Measurements from ENCODE around the gene F3. TPM values are rescaled to one million over a fixed set of nuclear protein-coding genes. Genes with fewer than 3 reads are reported as not detected.

The F3 gene
- total RNA-seq, 1 experiment from 2014 or later: 30.2 TPM

DNA sequence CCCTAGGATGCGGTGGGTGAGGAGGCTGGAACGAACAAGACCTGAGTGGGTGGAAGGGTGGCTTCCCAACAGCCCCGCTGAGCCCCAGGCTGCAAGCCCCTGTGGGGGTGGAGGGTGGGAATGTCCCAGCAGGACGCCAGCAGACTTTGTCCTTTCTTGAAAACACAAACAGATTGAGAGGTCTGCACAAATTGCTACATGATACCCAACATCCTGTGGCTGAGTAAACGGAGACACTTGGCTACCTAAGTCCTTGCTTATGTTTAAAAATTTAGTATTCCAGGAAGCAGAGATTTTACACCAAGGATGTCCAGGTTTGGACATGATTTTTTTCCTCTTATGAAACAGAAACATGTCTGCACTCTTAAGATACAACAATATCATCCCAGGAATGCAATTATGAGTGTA is 11.8 kb upstream of the F3 start:
- DNase-seq (ENCODE audit: low read depth): peak; percentile 54

DNA sequence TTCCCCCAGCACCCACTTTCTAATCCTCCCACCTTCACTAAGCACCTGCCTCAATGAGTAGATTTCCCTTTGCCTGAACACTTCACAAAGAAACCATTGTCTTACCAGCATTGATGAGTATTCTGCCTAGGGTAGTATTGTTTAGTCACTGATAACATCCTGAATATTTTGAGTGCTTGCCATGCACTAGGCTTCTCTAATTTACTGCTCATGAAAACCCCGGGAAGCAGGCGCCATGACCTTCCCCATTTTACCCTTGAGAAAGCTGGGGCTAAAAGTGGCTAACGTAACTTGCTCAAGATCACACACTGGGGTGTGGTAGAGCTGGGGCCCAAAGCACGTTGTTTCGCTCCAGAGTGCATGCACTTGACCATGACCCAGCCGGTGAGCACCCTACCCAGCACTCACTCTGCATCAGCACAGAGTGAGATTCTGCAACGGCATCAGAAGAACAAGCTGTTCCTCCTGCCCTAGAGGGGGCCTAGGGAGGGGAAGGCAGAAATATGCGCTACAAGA is 10.6 kb upstream of the F3 start:
- DNase-seq (ENCODE audit: low read depth): no peak

DNA sequence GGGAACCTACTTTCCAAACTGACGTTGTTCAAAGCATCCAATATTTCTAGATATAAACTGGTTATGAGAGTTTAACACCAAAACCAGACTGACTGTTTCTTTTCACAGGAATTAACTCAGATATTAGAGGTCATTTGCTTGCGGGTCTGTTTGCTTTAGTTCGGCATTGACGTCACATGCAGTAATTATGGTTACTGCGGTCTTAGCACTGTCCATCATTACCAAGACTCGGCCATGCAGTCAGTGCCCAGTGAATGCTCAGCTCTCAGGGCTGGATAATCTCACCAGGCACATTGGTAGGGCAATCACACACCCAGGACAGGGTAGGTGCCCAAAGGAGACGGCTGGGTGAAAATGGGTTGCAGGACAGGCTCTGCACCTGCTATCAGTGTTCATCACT is 9.9 kb upstream of the F3 start:
- no peak for DNase-seq (ENCODE audit: low read depth)

DNA sequence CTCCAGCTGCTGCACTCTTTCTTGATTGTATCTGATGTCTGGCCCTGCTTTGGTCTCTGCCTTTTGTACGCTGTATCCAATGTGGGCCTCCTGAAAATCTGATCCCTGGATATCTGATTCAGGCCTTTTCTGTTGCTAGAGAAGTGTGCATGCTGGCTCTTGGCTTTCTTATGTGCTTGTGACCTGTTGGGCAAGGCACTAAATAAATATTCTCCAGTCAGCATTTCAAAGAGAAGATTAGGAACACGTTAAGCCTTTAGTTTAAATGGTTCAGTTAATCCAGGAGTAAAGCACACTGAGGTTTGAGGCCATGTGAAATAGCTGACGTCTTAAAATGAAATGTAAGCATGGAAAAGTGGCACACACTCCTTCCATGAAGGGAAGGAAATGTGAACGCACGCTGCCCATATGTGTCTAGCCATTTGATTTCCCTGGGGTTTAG is 9.3 kb upstream of the F3 start:
- no peak for DNase-seq (ENCODE audit: low read depth)

DNA sequence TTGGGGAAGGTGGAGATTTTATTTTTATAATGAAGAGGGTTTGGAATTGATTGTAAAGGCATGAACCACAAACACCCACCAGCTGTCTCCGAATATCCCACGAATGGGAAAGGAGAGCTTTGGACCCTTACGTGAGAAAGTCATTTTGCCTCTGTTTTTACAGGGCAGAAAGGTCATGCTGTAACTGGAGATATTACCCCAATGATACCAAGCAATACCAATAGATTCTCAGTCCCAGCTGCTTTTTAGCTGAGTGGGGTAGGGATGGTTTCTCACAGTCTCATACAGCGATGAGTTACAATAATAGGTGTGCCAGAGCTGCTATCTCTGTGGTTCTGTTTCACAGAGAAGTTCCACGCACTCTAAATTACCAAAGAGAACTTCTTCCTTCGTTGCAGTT is 8.8 kb upstream of the F3 start:
- DNase-seq (ENCODE audit: low read depth): no peak

DNA sequence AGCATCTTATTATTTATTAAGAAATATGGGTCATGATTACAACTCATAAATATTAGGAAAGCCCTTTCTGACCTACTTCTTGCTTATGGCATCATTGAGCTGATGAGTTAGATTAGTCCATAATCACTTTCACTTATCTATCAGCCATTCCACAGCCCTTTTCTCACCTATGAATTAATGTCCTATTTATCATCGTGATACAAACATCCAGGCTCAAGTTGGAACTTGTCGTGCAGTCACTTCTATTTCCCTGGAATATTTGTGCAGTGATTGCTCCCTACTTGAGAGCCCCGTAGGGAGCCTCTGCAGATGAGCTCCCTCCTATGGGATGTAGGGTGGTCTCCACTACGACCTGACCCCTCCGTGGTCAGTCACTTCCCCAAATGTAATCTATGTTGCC is 8.1 kb upstream of the F3 start:
- DNase-seq (ENCODE audit: low read depth): no peak

- peak; percentile 84 for DNase-seq (ENCODE audit: low read depth)
Observed at GRCh38 chr1:94544706-94545490, 3.3 kb upstream of the F3 start.

DNA sequence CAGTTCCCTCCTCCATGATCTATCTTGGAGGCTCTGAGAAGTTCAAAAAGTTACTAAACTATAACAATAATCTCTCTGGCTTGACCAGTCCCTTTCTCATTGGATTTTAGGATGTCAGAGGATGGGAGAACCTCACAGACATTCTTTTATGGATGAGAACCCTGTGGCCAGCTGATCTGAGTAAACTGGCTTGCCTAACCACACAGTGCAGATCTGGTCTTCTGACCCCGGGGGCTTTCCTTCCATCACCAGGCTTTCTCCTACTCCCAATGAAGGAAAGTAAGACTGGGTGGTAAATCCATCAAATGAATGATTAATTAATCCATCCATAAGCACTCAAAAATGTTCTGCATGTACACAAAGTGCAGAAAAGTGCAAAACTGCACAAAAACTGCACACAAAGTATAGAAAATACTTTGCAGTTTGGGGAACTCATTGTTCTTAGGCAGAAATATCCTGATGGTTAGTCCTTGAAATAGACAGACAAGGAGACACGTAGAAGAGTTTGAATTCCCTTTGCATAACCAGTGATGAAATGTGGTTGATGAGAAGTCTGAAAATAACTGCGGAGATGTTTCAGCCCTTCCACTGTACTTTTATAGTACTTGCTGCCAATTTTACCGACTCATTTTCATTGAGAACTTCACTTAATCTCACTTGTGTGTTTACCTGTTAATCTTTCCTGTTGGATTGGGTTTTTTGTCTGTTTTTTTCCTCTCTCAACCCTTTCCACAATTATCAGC is 2.5 kb upstream of the F3 start:
- DNase-seq (ENCODE audit: low read depth): peak; percentile 74

- peak; percentile 69 for DNase-seq (ENCODE audit: low read depth)
Observed at GRCh38 chr1:94543001-94543400, 1.4 kb upstream of the F3 start.

GRCh38 chr1:94542088-94542870 is 720 bp upstream of the F3 start:
- DNase-seq (ENCODE audit: low read depth): peak; percentile 64

DNA sequence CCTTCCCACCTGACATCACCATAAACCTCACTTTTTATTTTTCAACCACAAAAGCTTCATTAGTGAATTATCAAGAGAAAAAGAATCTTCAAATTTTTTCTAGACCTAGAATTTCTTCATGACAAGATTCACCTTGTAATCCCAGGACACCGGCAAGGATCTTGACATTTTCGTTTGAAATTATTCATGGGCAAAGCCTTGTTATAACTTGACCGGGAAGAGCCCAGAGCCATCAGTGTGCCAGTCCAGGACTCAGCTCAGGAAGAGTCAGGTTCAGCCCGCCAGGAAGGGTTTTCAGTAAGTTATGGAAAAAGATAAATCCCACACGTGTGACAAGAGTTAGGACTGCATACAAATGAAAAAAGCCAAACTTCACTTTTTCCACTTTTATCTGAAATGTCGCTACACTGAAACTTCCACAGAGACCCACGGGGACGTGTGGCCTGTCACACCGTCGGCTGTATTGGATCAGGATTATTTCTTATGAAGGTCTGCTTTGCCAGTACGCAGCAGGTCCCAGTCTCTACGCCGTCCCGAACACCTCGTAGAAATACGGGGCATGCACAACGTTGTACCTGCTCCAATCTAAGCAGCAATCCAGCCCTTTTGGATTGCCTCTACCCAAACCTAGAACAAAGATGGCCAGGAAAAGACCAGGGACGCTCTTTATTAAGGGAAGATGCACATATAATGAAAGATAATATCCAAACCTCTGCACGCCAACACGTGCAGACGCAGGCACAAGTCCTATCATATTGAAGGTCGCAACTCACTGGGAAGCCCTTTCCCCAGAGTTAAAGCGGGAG is 916 bp downstream of the F3 start:
- DNase-seq (ENCODE audit: low read depth): no peak

DNA sequence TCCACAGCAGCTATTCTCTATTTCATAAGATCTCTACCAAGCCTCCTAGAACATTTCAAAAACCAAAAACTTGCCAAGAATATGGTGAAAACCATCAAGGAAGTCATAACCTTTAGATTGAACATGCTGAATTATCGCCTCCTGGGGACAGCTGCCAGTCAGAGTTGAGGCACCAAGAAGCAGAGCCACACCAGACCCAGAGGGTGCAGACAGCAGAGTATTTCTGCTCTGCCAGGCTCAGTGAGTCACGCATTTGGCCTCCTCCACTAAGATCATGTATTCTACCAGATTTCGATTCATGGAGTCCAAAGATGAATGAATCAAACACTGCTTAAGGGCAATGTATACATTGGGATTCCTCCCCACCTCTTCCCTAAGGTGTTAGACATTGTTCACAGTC is 2.1 kb downstream of the F3 start:
- peak; percentile 52 for DNase-seq (ENCODE audit: low read depth)

DNA sequence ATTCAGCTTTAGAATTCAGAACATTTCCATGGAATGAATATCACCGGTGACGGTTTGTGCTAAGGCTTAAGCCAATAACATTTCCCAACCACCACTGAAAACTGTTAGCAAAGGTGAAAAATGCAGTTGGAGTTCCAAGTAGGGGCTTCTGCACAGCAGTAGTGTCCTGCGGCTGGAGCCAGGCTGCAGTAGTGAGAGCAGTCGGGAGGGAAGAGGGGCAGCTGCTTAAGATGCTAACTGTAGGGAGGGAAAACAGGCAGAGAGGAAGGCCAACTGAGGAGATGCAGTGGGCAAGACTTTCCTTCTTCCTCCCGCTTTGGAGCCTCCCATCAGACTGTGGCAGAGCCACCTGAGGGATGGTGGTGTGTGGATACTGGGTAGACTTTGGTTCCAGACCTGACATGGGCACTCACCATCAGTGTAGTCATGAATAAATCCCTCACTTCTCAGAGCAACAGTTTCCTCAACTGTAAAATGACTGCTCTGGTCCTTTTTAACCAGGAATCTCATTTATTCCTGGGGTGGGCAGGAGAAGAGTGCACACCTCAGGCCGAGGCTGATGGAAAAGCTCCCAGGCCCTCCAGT is 3.2 kb downstream of the F3 start:
- DNase-seq (ENCODE audit: low read depth): no peak

DNA sequence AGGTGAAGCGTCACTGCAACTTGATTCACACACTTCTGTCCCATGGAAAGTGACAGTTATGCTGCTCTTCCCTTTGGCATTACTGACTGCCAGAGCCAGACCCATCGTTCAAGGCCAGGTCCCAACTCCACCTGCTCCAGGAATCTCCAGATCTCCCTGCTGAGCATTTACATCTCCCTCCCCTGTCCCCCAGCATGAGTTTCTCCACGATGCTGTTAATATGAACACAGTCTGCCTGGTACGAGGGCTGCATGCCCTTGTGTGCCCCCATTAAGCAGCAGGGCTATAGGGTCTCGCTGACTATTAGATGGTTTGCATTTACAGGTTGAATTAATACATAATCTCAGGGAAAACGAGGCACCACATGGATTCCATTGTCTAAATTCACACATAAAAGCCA is 4.3 kb downstream of the F3 start:
- DNase-seq (ENCODE audit: low read depth): no peak

DNA sequence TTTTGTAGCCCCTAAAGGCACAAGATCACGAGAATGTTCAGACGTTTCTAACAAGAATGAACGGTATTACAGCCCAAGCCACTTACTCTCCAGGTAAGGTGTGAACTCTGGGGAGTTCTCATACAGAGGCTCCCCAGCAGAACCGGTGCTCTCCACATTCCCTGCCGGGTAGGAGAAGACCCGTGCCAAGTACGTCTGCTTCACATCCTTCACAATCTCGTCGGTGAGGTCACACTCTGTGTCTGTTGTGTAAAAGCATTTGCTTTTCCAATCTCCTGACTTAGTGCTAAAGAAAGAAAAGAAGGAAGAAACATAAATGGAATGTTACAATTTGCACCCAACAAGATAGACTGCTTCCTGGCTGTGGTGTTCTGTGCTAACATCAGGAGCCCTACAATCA is 5.7 kb downstream of the F3 start:
- DNase-seq (ENCODE audit: low read depth): no peak

GRCh38 chr1:94535095-94535494 is 6.5 kb downstream of the F3 start:
- DNase-seq (ENCODE audit: low read depth): no peak

DNA sequence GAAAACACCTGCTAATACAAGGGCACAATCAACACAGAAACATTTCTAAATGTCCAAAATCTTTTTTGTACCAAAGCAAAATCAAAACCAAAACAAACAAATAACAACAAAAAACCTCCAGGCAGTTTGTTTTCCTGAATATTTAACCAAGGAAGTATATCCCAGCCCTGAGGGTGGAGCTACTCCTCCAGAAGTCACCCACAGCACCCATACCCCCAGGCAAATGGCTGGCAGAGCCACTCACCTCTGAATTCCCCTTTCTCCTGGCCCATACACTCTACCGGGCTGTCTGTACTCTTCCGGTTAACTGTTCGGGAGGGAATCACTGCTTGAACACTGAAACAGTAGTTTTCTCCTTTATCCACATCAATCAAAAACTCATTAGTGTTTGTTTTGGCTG is 9.5 kb downstream of the F3 start:
- no peak for DNase-seq (ENCODE audit: low read depth)

- no peak for DNase-seq (ENCODE audit: low read depth)
Observed at GRCh38 chr1:94531664-94532063, 9.9 kb downstream of the F3 start.

DNA sequence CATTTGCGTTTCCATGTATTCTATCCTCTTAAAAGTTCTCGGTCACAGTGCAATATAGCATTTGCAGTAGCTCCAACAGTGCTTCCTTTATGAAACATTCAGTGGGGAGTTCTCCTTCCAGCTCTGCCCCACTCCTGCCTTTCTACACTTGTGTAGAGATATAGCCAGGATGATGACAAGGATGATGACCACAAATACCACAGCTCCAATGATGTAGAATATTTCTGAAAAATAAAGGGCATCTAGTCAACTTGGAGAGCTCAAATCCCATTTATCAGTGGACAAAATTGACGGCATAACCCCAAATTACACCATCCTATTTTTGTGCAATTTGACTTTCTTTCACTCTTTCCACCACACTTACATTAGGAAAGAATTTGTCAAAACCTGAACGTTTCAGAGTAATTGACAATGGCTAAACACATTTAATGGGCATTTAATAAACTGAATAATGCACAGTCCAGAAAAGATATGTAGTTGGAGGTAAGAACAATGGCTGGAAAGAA is 11.1 kb downstream of the F3 start:
- no peak for DNase-seq (ENCODE audit: low read depth)

- no peak for DNase-seq (ENCODE audit: low read depth)
Observed at GRCh38 chr1:94529416-94529815, 12.1 kb downstream of the F3 start.

DNA sequence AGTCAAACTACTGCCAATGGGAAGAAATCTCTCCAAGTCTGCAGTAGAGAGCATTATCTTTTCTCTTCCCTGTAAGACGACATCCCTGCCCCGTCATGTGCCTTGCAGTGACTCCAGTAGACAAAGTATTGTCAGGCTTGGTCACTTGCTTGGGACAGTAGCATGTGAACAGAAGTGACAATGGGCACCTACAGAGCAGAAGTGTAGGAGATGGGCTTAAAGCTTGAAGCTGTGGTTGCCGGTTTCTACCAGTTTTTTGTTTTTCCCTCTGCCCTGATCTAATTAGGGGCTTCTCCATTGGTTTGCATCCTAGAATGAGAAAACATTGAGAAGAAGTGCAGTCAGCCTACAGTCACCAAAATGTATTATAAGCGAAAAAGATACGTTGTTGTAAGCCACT is 12.7 kb downstream of the F3 start:
- no peak for DNase-seq (ENCODE audit: low read depth)

All from LHCN-M2 (cell line).